IMR-90 (cell line): ENCODE data around the gene ZNF620. TPM values are rescaled to one million over a fixed set of nuclear protein-coding genes. Genes with fewer than 3 reads are reported as not detected.
"Not testable (repeated sequence)": the region's sequence is repeated elsewhere in the genome, so short reads cannot be mapped to it uniquely, and the experiment has no call there.

Experiments
- ATAC-seq: fragments of 200-7000 bp; cut with Tn5 transposase; 2 replicates; pipeline ENCODE4 v1.9.1; 2020; ENCODE audit warnings: low read depth, mild to moderate bottlenecking, moderate library complexity
- BruUV-seq: library from RNA; stranded (reverse); fragments of 400-500 nt; replicated peaks from 2 replicates; lab custom pipeline; 2021; lab: Mats Ljungman, UMichigan
- CTCF ChIA-PET: fragments of 300-600 bp; formaldehyde crosslinking; extraction: SDS; loops from one replicate; lab custom pipeline; 2021; ENCODE audit warnings: antibody characterized with exemption; lab: Yijun Ruan, JAX
- POLR2A ChIA-PET: fragments of 300-600 bp; sonication (Branson Sonifier 250); formaldehyde crosslinking; loops from one replicate; lab custom pipeline; 2022; ENCODE audit warnings: antibody characterized with exemption; ENCODE audit not compliant: unreplicated experiment; lab: Charles Lee
- DNase-seq: peaks from one replicate; pipeline ENCODE4 v3.0.0; 2013
- H2AFZ ChIP-seq: replicated peaks from 2 replicates; pipeline ENCODE3; 2013; ENCODE audit warnings: low read length, mild to moderate bottlenecking; ENCODE audit not compliant: poor library complexity
- H2AK5ac ChIP-seq: 2 replicates; pipeline ENCODE4 v1.6.1; 2013; ENCODE audit warnings: low read depth, low read length, inconsistent platforms
- H2AK9ac ChIP-seq: replicated peaks from 2 replicates; pipeline ENCODE3; 2013; ENCODE audit warnings: mild to moderate bottlenecking, low read depth, low read length, moderate library complexity; ENCODE audit not compliant: poor library complexity
- H2BK120ac ChIP-seq: 2 replicates; pipeline ENCODE4 v1.6.1; 2013; ENCODE audit warnings: low read depth, low read length, inconsistent platforms
- H2BK15ac ChIP-seq: 3 replicates; pipeline ENCODE4 v1.6.1; 2013; ENCODE audit warnings: low read depth, low read length, inconsistent platforms
- H2BK20ac ChIP-seq: 2 replicates; pipeline ENCODE4 v1.6.1; 2013; ENCODE audit warnings: low read depth, mild to moderate bottlenecking, inconsistent platforms, low read length, moderate library complexity
- H2BK5ac ChIP-seq: 2 replicates; pipeline ENCODE4 v1.6.1; 2013; ENCODE audit warnings: mild to moderate bottlenecking, low read depth, low read length, inconsistent platforms; ENCODE audit not compliant: poor library complexity, severe bottlenecking
- H3K14ac ChIP-seq: replicated peaks from 2 replicates; pipeline ENCODE4 v1.6.1; 2013; ENCODE audit warnings: low read depth, low read length, inconsistent platforms
- H3K18ac ChIP-seq: 2 replicates; pipeline ENCODE4 v1.6.1; 2013; ENCODE audit warnings: low read depth, low read length, control low read depth
- H3K23ac ChIP-seq: 2 replicates; pipeline ENCODE4 v1.6.1; 2013; ENCODE audit warnings: low read depth, low read length, inconsistent platforms
- H3K27ac ChIP-seq: 2 replicates; pipeline ENCODE4 v1.5.1; 2013; ENCODE audit warnings: mild to moderate bottlenecking, control low read depth, low read length; ENCODE audit not compliant: insufficient read depth
- H3K27me3 ChIP-seq: 2 replicates; pipeline ENCODE4 v1.6.1; 2013; ENCODE audit warnings: low read length; ENCODE audit not compliant: control insufficient read depth, insufficient read depth
- H3K36me3 ChIP-seq: 2 replicates; pipeline ENCODE4 v1.6.1; 2013; ENCODE audit warnings: low read length, mixed read lengths; ENCODE audit not compliant: control insufficient read depth, insufficient read depth
- H3K4ac ChIP-seq: 2 replicates; pipeline ENCODE4 v1.6.1; 2013; ENCODE audit warnings: low read depth, low read length, inconsistent platforms
- H3K4me1 ChIP-seq: 2 replicates; pipeline ENCODE4 v1.6.1; 2013; ENCODE audit warnings: low read length, mixed read lengths; ENCODE audit not compliant: control insufficient read depth, insufficient read depth
- H3K4me2 ChIP-seq: 2 replicates; pipeline ENCODE4 v1.6.1; 2013; ENCODE audit warnings: low read depth, mild to moderate bottlenecking, control low read depth, low read length, moderate library complexity
- H3K4me3 ChIP-seq: 2 replicates; pipeline ENCODE4 v1.5.1; 2013; ENCODE audit warnings: low read depth, mild to moderate bottlenecking, control low read depth, low read length, moderate library complexity; ENCODE audit not compliant: insufficient read depth
- H3K56ac ChIP-seq: 2 replicates; pipeline ENCODE4 v1.6.1; 2013; ENCODE audit warnings: low read length, inconsistent platforms; ENCODE audit not compliant: insufficient read depth; ENCODE audit errors: extremely low read depth
- H3K79me1 ChIP-seq, 2 experiments: 2 replicates each; pipeline ENCODE4 v1.6.1; 2013; ENCODE audit warnings: low read length in 2 of 2, inconsistent platforms in 1 of 2, low read depth in 1 of 2
- H3K9ac ChIP-seq: 2 replicates; pipeline ENCODE4 v1.6.1; 2013; ENCODE audit warnings: low read depth, low read length, control low read depth
- H3K9me1 ChIP-seq: 2 replicates; pipeline ENCODE4 v1.6.1; 2013; ENCODE audit warnings: low read length, inconsistent platforms; ENCODE audit not compliant: insufficient read depth
- H3K9me3 ChIP-seq: 2 replicates; pipeline ENCODE4 v1.6.1; 2013; ENCODE audit warnings: low read length; ENCODE audit not compliant: control insufficient read depth, insufficient read depth
- H4K20me1 ChIP-seq: 2 replicates; pipeline ENCODE4 v1.6.1; 2013; ENCODE audit warnings: low read length, inconsistent platforms; ENCODE audit not compliant: insufficient read depth
- H4K5ac ChIP-seq: 2 replicates; pipeline ENCODE4 v1.6.1; 2013; ENCODE audit warnings: mild to moderate bottlenecking, low read depth, low read length, control low read depth
- H4K8ac ChIP-seq, 2 experiments: 2 replicates each; pipeline ENCODE4 v1.6.1; 2013; ENCODE audit warnings: low read depth in 2 of 2, low read length in 2 of 2, control low read depth in 1 of 2, inconsistent platforms in 1 of 2
- H4K91ac ChIP-seq: 2 replicates; pipeline ENCODE4 v1.6.1; 2013; ENCODE audit warnings: low read depth, low read length, inconsistent platforms; ENCODE audit not compliant: insufficient read depth
- BHLHE40 ChIP-seq: fragments of 150-350 bp; IDR thresholded peaks from 2 replicates; pipeline ENCODE4 v1.6.1; 2016; ENCODE audit warnings: mild to moderate bottlenecking, low read depth, low read length
- CHD1 ChIP-seq: IDR thresholded peaks from 2 replicates; pipeline ENCODE4 v1.6.1; 2012; ENCODE audit warnings: low read depth, low read length, improper control_type of control experiment
- RAD21 ChIP-seq: IDR thresholded peaks from 2 replicates; pipeline ENCODE4 v1.6.1; 2012; ENCODE audit warnings: low read length, improper control_type of control experiment
- USF2 ChIP-seq: fragments of 150-350 bp; IDR thresholded peaks from 2 replicates; pipeline ENCODE4 v1.6.1; 2017; ENCODE audit warnings: mild to moderate bottlenecking, antibody characterized with exemption, low read length, low read depth
- WGBS, 2 experiments: methylation state at CpG; one replicate each; pipeline versions ENCODE4 v1.1.5 to v1.1.7; 2013; ENCODE audit warnings: missing lambda C conversion rate in 2 of 2; ENCODE audit not compliant: insufficient read length in 1 of 2; ENCODE audit errors: extremely low coverage in 2 of 2; 5-methylcytosine and 5-hydroxymethylcytosine counted together
- dilution Hi-C: fragments of 300-500 bp; cut with HindIII; formaldehyde crosslinking; loops from one replicate; pipeline ENCODE4 v1.14.3; 2018; ENCODE audit warnings: low sequenced_read_pairs; ENCODE audit not compliant: unreplicated experiment
- in situ Hi-C: fragments of 300-500 bp; cut with MboI; formaldehyde crosslinking; loops from 3 replicates; pipeline ENCODE4 v1.14.3; 2019; ENCODE audit warnings: low sequenced_read_pairs, inconsistent platforms, mixed read lengths
- intact Hi-C: fragments of 100-400 bp; cut with micrococcal nuclease; formaldehyde crosslinking; loops from 2 replicates; pipeline ENCODE4 v1.10.0; 2022
- polyA plus RNA-seq, 3 experiments: library from polyadenylated mRNA; depleted of rRNA; stranded (reverse); fragments of >200 nt; gene quantifications; 2 replicates each; pipeline ENCODE4 v1.2.3, GENCODE V29; 2012; ENCODE audit warnings: low replicate concordance in 1 of 3
- total RNA-seq: library from RNA; depleted of rRNA; stranded (reverse); fragments of >200 nt; gene quantifications from 2 replicates; pipeline ENCODE4 v1.2.3, GENCODE V29; 2012

ZNF620 gene
- total and polyA plus RNA-seq, 2 of the 4 experiments (the other 2 are of a cell fraction), result 0.48 to 0.72 TPM

- Histone ChIP-seq H3K36me3 (peaks cover 42% of the 10 kb centered on the region), H2BK5ac (no peak overlapping the region), H3K56ac (no peak overlapping the region), H3K4me2 (no peak overlapping the region), H3K79me1 (peaks cover 9 to 29% of the 10 kb centered on the region in 2 experiments), H4K91ac (no peak overlapping the region), H2AFZ (no peak overlapping the region), H4K8ac (no peak overlapping the region), H4K5ac (no peak overlapping the region), H3K18ac (no peak overlapping the region), H2BK20ac (no peak overlapping the region), H3K27me3 (no peaks in the 10 kb centered on the region), H3K9ac (no peak overlapping the region), H2AK5ac (no peak overlapping the region), H3K9me1 (peaks cover 2% of the 10 kb centered on the region; the same call in 1 of the 2 replicates), H2BK15ac (no peak overlapping the region), H3K4me1 (no peaks in the 10 kb centered on the region), H3K9me3 (no peaks in the 10 kb centered on the region), H3K27ac (no peak overlapping the region), H2BK120ac (no peak overlapping the region), H4K20me1 (peaks cover 24% of the 10 kb centered on the region), H3K4me3 (no peak overlapping the region), H3K14ac (no peak overlapping the region), H2AK9ac (no peak overlapping the region), H3K4ac (no peak overlapping the region), H3K23ac (no peak overlapping the region)
- BruUV-seq, result no TSS peak
- 90% methylated on average over 3 of the region's 3 CpGs; no CpG with 5 or more reads in 1 of the 2 experiments for WGBS, 2 experiments
- in situ Hi-C loops, result no loop called here
- TF ChIP-seq BHLHE40, result no peak
- TF ChIP-seq CHD1, result no peak
- no peak for TF ChIP-seq USF2
- TF ChIP-seq RAD21, result no peak
- no peak for DNase-seq
- ATAC-seq, result no peak
- ChIA-PET CTCF (no interaction called here), POLR2A (no interaction called here)
- dilution Hi-C loops, result no loop called here
- intact Hi-C loops, result no loop called here
These were observed 44.7 kb upstream of the ZNF620 start for GRCh38 chr3:40461161-40461560.

GRCh38 chr3:40462838-40463237 lies 43.0 kb upstream of the ZNF620 start:
- Histone ChIP-seq H4K20me1 (peaks cover 17% of the 10 kb centered on the region), H3K36me3 (peaks cover 43% of the 10 kb centered on the region), H3K79me1 (peaks cover 9 to 26% of the 10 kb centered on the region in 2 experiments)
- H3K9ac ChIP-seq, intact Hi-C loops, H3K23ac ChIP-seq, H2AK5ac ChIP-seq, H2BK20ac ChIP-seq, POLR2A ChIA-PET, H3K14ac ChIP-seq, H3K9me1 ChIP-seq, H3K56ac ChIP-seq, H4K5ac ChIP-seq, H3K27ac ChIP-seq, H3K4ac ChIP-seq, H2BK15ac ChIP-seq, in situ Hi-C loops, BruUV-seq, DNase-seq, H3K4me2 ChIP-seq, H2AFZ ChIP-seq, dilution Hi-C loops, H3K18ac ChIP-seq, H3K9me3 ChIP-seq, H3K4me1 ChIP-seq, H4K91ac ChIP-seq, H2BK120ac ChIP-seq, H2BK5ac ChIP-seq, H2AK9ac ChIP-seq, H3K27me3 ChIP-seq, H3K4me3 ChIP-seq, H4K8ac ChIP-seq, ATAC-seq: not testable (repeated sequence)
- CTCF ChIA-PET, result interaction anchor here (0.7 kb wide), 1 partner anchor 1060 kb away, joined by 3 read pairs; no protein-coding TSS in a partner anchor
- 100% methylated on average over 1 of the region's 7 CpGs; no CpG with 5 or more reads in 1 of the 2 experiments for WGBS, 2 experiments
